CD8-positive, alpha-beta memory T cell (primary cell): ENCODE results near the gene CRIP3. TPM values are rescaled to one million over a fixed set of nuclear protein-coding genes. Genes with fewer than 3 reads are reported as not detected.

Source experiments
- CTCF ChIA-PET: fragments of 350-600 bp; sonication (Branson Sonifier 250); formaldehyde crosslinking; loops from one replicate; lab custom pipeline; 2021; ENCODE audit warnings: antibody characterized with exemption; lab: Charles Lee
- POLR2A ChIA-PET: fragments of 350-600 bp; sonication (Branson Sonifier 250); formaldehyde crosslinking; loops from one replicate; lab custom pipeline; 2021; ENCODE audit warnings: antibody characterized with exemption; lab: Charles Lee
- DNase-seq, 5 donors: peaks; one replicate each; pipeline versions ENCODE4 v3.0.0 to v3.0.0-alpha.2; 2020 to 2022; ENCODE audit warnings: mixed read lengths in 1 of 5
- H3K27ac ChIP-seq: one replicate; pipeline ENCODE4 v1.7.0; 2013; ENCODE audit warnings: low read depth, mild to moderate bottlenecking, low read length, moderate library complexity
- H3K27me3 ChIP-seq: 2 replicates; pipeline ENCODE4 v1.7.0; 2013; ENCODE audit warnings: low read length, mild to moderate bottlenecking; ENCODE audit not compliant: insufficient read depth, poor library complexity, severe bottlenecking
- H3K36me3 ChIP-seq: 2 replicates; pipeline ENCODE4 v1.7.0; 2013; ENCODE audit warnings: mild to moderate bottlenecking, low read length, moderate library complexity; ENCODE audit not compliant: insufficient read depth
- H3K4me1 ChIP-seq: 2 replicates; pipeline ENCODE4 v1.7.0; 2013; ENCODE audit warnings: mild to moderate bottlenecking, low read length, moderate library complexity; ENCODE audit not compliant: insufficient read depth
- H3K4me3 ChIP-seq: 2 replicates; pipeline ENCODE4 v1.7.0; 2013; ENCODE audit warnings: mild to moderate bottlenecking, low read length
- H3K9me3 ChIP-seq: 2 replicates; pipeline ENCODE4 v1.7.0; 2013; ENCODE audit warnings: mild to moderate bottlenecking, low read length
- H3K27ac Mint-ChIP-seq, 8 donors: one replicate each; pipeline ENCODE4 v1.8.0; 2020 to 2021; ENCODE audit warnings: mixed read lengths in 8 of 8, mild to moderate bottlenecking in 6 of 8, inconsistent platforms in 3 of 8, moderate library complexity in 3 of 8
- H3K27me3 Mint-ChIP-seq, 2 donors: one replicate each; pipeline ENCODE4 v1.8.0; 2020 to 2021; ENCODE audit warnings: mixed read lengths in 2 of 2, mild to moderate bottlenecking in 1 of 2, moderate library complexity in 1 of 2
- H3K36me3 Mint-ChIP-seq, 3 donors: one replicate each; pipeline ENCODE4 v1.8.0; 2020 to 2021; ENCODE audit warnings: mixed read lengths in 3 of 3, inconsistent platforms in 1 of 3, mild to moderate bottlenecking in 1 of 3
- H3K4me1 Mint-ChIP-seq, 3 donors: one replicate each; pipeline ENCODE4 v1.8.0; 2020 to 2021; ENCODE audit warnings: mixed read lengths in 3 of 3, inconsistent platforms in 1 of 3, mild to moderate bottlenecking in 1 of 3
- H3K4me3 Mint-ChIP-seq, 7 donors: one replicate each; pipeline ENCODE4 v1.8.0; 2020 to 2021; ENCODE audit warnings: mixed read lengths in 7 of 7, mild to moderate bottlenecking in 6 of 7, moderate library complexity in 4 of 7, inconsistent platforms in 2 of 7
- H3K9me3 Mint-ChIP-seq, 5 donors: one replicate each; pipeline ENCODE4 v1.8.0; 2020 to 2022; ENCODE audit warnings: mixed read lengths in 5 of 5, mild to moderate bottlenecking in 3 of 5, moderate library complexity in 2 of 5, inconsistent platforms in 1 of 5
- polyA plus RNA-seq: library from polyadenylated mRNA; unstranded; fragments of 300-500 nt; fragmentation: Illumina TruSeq; gene quantifications from one replicate; pipeline ENCODE4 v1.2.3, GENCODE V29; 2021
- total RNA-seq, 2 experiments: library from RNA; stranded (reverse); gene quantifications; one replicate each; pipeline ENCODE4 v1.2.3, GENCODE V29; 2021

CRIP3 gene
- total and polyA plus RNA-seq, 3 experiments from 2014 or later: 0.63 TPM; not detected in 2

DNA sequence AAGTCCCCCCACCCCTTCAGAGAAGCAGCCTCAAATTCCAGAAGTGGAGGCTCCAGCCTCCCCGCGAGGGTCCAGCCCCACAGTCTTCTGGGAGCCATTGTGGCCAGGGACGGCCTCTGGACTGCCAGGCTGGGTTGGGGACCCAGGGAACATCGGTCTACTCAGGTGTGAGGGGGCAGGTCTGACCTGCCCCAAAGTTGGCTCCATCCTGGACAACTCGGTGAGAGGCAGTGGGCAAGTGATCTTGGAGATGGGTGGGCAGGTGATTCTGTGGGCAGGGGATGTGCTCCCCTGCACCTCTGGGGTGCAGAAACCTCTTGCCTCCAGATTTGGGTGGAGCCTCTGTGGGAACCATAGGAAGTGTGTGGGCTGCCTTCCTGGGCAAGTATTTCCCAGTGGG, 22.8 kb downstream of the CRIP3 start:
- H3K4me3 Mint-ChIP-seq: peak overlapping the region in 1 of 7 donors; percentile 54
- Histone ChIP-seq H3K4me1 (no peaks in the 10 kb centered on the region), H3K4me3 (no peak overlapping the region), H3K27ac (no peak overlapping the region), H3K9me3 (no peaks in the 10 kb centered on the region), H3K27me3 (peaks cover 3% of the 10 kb centered on the region), H3K36me3 (no peaks in the 10 kb centered on the region)
- peaks cover 0 to 1% (median 0%) of the 10 kb centered on the region in 3 donors for H3K4me1 Mint-ChIP-seq
- peaks cover 6 to 39% of the 10 kb centered on the region in 2 donors for H3K27me3 Mint-ChIP-seq
- H3K27ac Mint-ChIP-seq: no peak overlapping the region
- POLR2A ChIA-PET: interaction anchor here (1.6 kb wide), 1 partner anchor 10 kb away, joined by 3 read pairs; no protein-coding TSS in a partner anchor
- DNase-seq: no peak
- no peaks in the 10 kb centered on the region for H3K9me3 Mint-ChIP-seq
- CTCF ChIA-PET: no interaction called here
- peaks cover 0 to 2% (median 0%) of the 10 kb centered on the region in 3 donors for H3K36me3 Mint-ChIP-seq

DNA sequence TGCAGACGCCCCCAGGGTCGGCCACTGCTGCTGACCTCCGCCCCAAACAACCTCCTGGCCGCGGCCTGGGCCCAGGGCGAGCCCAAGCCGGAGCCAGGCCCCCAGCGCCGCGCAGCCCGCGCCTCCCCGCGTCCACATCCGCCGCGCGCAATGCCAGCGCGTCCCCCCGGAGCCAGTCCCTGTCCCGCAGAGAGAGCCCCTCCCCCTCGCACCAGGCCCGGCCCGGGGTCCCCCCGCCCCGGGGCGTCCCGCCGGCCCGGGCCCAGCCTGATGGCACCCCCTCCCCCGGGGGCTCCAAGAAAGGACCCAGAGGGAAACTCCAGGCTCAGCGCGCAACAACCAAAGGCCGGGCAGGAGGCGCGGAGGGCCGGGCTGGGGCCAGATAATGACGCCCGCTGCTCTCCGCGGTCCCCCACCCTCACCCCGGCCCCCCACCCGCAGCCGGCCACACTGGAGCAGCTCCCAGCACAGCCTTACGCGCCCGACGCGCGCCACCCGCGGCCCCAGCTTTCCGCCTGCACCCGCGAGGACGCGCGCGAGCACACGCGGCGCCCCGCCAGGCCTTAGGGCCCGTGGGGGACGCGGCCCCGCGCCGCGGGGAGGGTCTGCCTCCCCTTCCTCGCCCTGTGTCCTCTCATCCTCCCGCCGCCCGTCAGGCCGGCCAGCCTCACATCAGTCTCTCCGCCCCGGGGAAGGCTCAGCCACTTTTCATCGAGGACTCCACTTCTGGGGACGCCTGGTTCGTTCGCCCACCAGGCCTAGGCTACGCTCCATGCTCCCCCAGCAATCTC, 23.4 kb downstream of the CRIP3 start:
- Mint-ChIP-seq H3K27ac (no peak overlapping the region), H3K4me3 (no peak overlapping the region), H3K27me3 (peaks cover 6 to 44% of the 10 kb centered on the region in 2 donors), H3K4me1 (peaks cover 0 to 1% (median 0%) of the 10 kb centered on the region in 3 donors), H3K36me3 (peaks cover 0 to 2% (median 0%) of the 10 kb centered on the region in 3 donors), H3K9me3 (no peaks in the 10 kb centered on the region)
- peaks cover 3% of the 10 kb centered on the region for H3K27me3 ChIP-seq
- ChIA-PET POLR2A (no interaction called here), CTCF (no interaction called here)
- no peak overlapping the region for H3K4me3 ChIP-seq
- no peaks in the 10 kb centered on the region for H3K9me3 ChIP-seq
- no peaks in the 10 kb centered on the region for H3K36me3 ChIP-seq
- no peak overlapping the region for H3K27ac ChIP-seq
- no peaks in the 10 kb centered on the region for H3K4me1 ChIP-seq
- DNase-seq: no peak

DNA sequence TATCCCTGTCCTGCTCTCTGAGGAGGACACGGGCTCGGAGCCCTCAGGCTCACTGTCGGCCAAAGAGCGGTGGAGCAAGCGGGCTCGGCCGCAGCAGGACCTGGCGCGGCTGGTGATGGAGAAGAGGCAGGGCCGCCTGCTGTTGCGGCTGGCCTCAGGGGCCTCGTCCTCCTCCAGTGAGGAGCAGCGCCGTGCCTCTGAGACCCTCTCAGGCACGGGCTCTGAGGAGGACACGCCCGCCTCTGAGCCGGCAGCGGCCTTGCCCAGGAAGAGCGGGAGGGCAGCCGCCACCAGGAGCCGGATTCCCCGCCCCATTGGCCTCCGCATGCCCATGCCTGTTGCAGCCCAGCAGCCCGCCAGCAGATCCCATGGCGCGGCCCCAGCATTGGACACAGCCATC, 24.7 kb downstream of the CRIP3 start:
- Histone ChIP-seq H3K27me3 (peaks cover 3% of the 10 kb centered on the region), H3K4me3 (no peak overlapping the region), H3K4me1 (no peaks in the 10 kb centered on the region), H3K9me3 (no peaks in the 10 kb centered on the region), H3K27ac (no peak overlapping the region), H3K36me3 (no peaks in the 10 kb centered on the region)
- H3K27ac Mint-ChIP-seq: no peak overlapping the region
- ChIA-PET CTCF (no interaction called here), POLR2A (no interaction called here)
- H3K36me3 Mint-ChIP-seq: peaks cover 0 to 2% (median 0%) of the 10 kb centered on the region in 3 donors
- H3K9me3 Mint-ChIP-seq: no peaks in the 10 kb centered on the region
- no peak for DNase-seq
- H3K4me1 Mint-ChIP-seq: peaks cover 0 to 1% (median 0%) of the 10 kb centered on the region in 3 donors
- H3K4me3 Mint-ChIP-seq: no peak overlapping the region
- peaks cover 4 to 44% of the 10 kb centered on the region in 2 donors for H3K27me3 Mint-ChIP-seq

DNA sequence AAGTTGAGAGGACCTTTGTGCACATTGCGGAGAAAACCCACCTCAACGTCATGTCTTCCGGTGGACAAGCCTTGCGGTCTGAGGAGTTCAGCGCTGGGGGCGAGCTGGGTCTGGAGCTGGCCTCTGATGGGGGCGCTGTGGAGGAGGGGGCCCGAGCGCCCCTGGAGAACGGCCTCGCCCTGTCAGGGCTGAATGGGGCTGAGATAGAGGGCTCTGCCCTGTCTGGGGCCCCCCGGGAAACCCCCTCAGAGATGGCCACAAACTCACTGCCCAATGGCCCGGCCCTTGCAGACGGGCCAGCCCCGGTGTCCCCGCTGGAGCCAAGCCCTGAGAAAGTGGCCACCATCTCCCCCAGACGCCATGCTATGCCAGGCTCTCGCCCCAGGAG, 25.1 kb downstream of the CRIP3 start:
- no peak for DNase-seq
- H3K9me3 Mint-ChIP-seq: no peaks in the 10 kb centered on the region
- H3K4me1 Mint-ChIP-seq: peaks cover 0 to 1% (median 0%) of the 10 kb centered on the region in 3 donors
- Histone ChIP-seq H3K4me1 (no peaks in the 10 kb centered on the region), H3K36me3 (no peaks in the 10 kb centered on the region), H3K27ac (no peak overlapping the region), H3K27me3 (peaks cover 3% of the 10 kb centered on the region), H3K4me3 (no peak overlapping the region), H3K9me3 (no peaks in the 10 kb centered on the region)
- H3K4me3 Mint-ChIP-seq: no peak overlapping the region
- H3K27me3 Mint-ChIP-seq: peaks cover 4 to 46% of the 10 kb centered on the region in 2 donors
- H3K27ac Mint-ChIP-seq: no peak overlapping the region
- CTCF ChIA-PET: no interaction called here
- H3K36me3 Mint-ChIP-seq: peaks cover 0 to 2% (median 0%) of the 10 kb centered on the region in 3 donors
- POLR2A ChIA-PET: no interaction called here

DNA sequence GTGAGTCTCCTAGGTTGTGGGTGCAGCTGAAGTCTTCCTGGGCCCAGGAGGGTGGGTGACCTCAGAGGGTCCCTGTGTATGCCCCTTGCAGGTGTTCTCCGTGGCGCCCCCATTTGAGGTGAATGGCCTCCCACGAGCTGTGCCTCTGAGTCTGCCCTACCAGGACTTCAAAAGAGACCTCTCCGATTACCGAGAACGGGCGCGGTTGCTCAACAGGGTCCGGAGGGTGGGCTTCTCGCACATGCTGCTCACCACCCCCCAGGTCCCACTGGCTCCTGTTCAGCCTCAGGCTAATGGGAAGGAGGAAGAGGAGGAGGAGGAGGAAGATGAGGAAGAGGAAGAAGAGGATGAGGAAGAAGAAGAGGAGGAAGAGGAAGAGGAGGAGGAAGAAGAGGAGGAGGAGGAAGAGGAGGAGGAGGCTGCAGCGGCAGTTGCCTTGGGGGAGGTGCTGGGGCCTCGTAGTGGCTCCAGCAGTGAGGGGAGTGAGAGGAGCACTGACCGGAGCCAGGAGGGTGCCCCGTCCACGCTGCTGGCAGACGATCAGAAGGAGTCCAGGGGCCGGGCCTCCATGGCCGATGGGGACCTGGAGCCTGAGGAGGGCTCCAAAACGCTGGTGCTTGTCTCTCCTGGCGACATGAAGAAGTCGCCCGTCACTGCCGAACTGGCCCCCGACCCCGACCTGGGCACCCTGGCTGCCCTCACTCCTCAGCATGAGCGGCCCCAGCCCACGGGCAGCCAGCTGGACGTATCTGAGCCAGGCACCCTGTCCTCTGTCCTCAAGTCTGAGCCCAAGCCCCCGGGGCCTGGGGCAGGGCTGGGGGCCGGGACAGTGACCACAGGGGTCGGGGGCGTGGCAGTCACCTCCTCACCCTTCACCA, 25.8 kb downstream of the CRIP3 start:
- Mint-ChIP-seq H3K9me3 (no peaks in the 10 kb centered on the region), H3K36me3 (peaks cover 0 to 2% (median 0%) of the 10 kb centered on the region in 3 donors), H3K4me3 (no peak overlapping the region), H3K4me1 (peaks cover 0 to 1% (median 0%) of the 10 kb centered on the region in 3 donors), H3K27me3 (peaks cover 4 to 49% of the 10 kb centered on the region in 2 donors), H3K27ac (no peak overlapping the region)
- Histone ChIP-seq H3K4me1 (no peaks in the 10 kb centered on the region), H3K36me3 (no peaks in the 10 kb centered on the region), H3K27me3 (peaks cover 3% of the 10 kb centered on the region), H3K4me3 (no peak overlapping the region), H3K9me3 (no peaks in the 10 kb centered on the region), H3K27ac (no peak overlapping the region)
- CTCF ChIA-PET: interaction anchor here (1.8 kb wide), 1 partner anchor 14 kb away, joined by 5 read pairs; no protein-coding TSS in a partner anchor
- POLR2A ChIA-PET: no interaction called here
- no peak for DNase-seq

DNA sequence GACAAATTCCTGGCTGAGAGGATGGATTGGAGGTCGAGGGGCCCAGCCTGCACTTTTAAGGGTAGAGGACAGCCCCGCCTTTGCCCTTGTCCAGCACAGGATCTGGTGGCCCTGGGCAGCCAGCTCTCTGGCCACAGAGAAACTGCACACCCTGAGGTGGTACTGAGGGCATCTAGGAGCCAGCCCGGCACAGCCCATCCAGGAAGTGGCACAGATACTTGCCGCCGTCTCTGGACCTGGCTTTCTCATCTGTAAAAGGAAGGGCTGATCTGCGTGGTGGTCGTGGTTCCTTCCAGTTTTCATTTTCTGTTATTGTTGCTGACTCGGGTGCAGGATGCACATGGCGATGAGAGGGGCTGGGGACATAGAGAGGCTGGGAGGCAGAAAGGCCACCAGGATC, 26.6 kb downstream of the CRIP3 start:
- ChIA-PET POLR2A (no interaction called here), CTCF (interaction anchor here (1.8 kb wide), 1 partner anchor 14 kb away, joined by 5 read pairs; no protein-coding TSS in a partner anchor)
- Histone ChIP-seq H3K4me1 (no peaks in the 10 kb centered on the region), H3K27ac (no peak overlapping the region), H3K27me3 (peaks cover 3% of the 10 kb centered on the region), H3K4me3 (no peak overlapping the region), H3K9me3 (no peaks in the 10 kb centered on the region), H3K36me3 (no peaks in the 10 kb centered on the region)
- DNase-seq: no peak
- Mint-ChIP-seq H3K4me3 (no peak overlapping the region), H3K9me3 (no peaks in the 10 kb centered on the region), H3K4me1 (peaks cover 0 to 3% (median 0%) of the 10 kb centered on the region in 3 donors), H3K27me3 (peaks cover 7 to 53% of the 10 kb centered on the region in 2 donors), H3K36me3 (peaks cover 0 to 2% (median 0%) of the 10 kb centered on the region in 3 donors), H3K27ac (peak overlapping the region in 1 of 8 donors; percentile 38)

DNA sequence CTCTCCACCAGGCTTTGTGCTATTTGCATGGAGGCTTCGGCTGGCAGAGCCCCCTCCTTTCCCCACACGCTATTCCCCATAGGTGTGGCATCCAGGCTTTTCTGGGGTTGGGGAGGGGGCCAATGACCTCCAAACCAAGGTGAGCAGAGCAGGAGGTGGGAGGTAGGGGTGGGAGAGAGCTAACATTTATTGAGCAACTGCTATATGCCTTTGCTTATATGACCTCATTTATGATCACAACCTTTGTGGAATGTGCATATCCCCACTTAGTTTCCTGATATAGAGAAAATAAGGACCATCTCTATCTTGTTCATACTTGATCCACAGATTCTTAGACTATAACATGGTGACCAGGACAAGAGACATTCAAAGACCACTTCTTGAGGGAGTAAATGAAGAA, 28.4 kb downstream of the CRIP3 start:
- ChIA-PET CTCF (no interaction called here), POLR2A (no interaction called here)
- H3K9me3 Mint-ChIP-seq: no peaks in the 10 kb centered on the region
- Histone ChIP-seq H3K36me3 (no peaks in the 10 kb centered on the region), H3K9me3 (no peaks in the 10 kb centered on the region), H3K4me3 (no peak overlapping the region), H3K27me3 (peaks cover 12% of the 10 kb centered on the region), H3K27ac (no peak overlapping the region), H3K4me1 (peaks cover 11% of the 10 kb centered on the region)
- DNase-seq: no peak
- peaks cover 11 to 47% of the 10 kb centered on the region in 2 donors for H3K27me3 Mint-ChIP-seq
- peaks cover 6 to 12% (median 7%) of the 10 kb centered on the region in 3 donors for H3K4me1 Mint-ChIP-seq
- H3K36me3 Mint-ChIP-seq: peaks cover 0 to 2% (median 0%) of the 10 kb centered on the region in 3 donors
- H3K27ac Mint-ChIP-seq: peak overlapping the region in 1 of 8 donors; percentile 44
- H3K4me3 Mint-ChIP-seq: no peak overlapping the region
